HG03469 (cell line): ENCODE data around the gene URB1.
"Not testable (repeated sequence)": the region's sequence is repeated elsewhere in the genome, so short reads cannot be mapped to it uniquely, and the experiment has no call there.

Experiments
- ATAC-seq: cut with Tn5 transposase; IDR thresholded peaks from one replicate; pipeline ENCODE4 v1.9.1; 2021; ENCODE audit warnings: mild to moderate bottlenecking, moderate library complexity, moderate number of reproducible peaks; ENCODE audit not compliant: unreplicated experiment

Gene URB1

DNA sequence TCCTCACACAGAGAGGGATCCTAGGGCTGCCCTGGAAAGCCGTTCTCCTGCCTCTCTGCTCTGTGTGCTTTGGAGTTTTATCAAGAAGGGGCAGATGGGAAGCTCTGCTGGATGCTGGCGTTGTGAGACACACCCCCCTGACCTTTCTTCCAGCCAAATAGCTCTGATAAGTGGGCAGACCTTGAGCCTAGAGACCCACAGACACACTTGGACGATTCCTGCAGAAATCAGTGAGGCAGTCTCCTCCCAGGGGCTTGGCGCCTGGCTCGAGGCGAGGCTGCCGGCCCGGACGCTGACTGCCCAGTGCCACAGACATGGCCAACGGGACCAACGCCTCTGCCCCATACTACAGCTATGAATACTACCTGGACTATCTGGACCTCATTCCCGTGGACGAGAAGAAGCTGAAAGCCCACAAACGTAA lies 94.1 kb downstream of the URB1 start, which contains the start of gene MRAP:
Gene MRAP, plus strand, starts transcription at position 198 of the 424 bp plus-strand sequence. Its CDS starts 117 bp downstream, at position 315.
- no peak for ATAC-seq

- ATAC-seq = no peak
These were observed 94.7 kb downstream of the URB1 start for GRCh38 chr21:32298148-32298559.

- no peak for ATAC-seq
These were observed 95.4 kb downstream of the URB1 start for GRCh38 chr21:32297449-32297848.

- ATAC-seq = no peak
These were observed 107.3 kb downstream of the URB1 start for GRCh38 chr21:32285476-32285875.

DNA sequence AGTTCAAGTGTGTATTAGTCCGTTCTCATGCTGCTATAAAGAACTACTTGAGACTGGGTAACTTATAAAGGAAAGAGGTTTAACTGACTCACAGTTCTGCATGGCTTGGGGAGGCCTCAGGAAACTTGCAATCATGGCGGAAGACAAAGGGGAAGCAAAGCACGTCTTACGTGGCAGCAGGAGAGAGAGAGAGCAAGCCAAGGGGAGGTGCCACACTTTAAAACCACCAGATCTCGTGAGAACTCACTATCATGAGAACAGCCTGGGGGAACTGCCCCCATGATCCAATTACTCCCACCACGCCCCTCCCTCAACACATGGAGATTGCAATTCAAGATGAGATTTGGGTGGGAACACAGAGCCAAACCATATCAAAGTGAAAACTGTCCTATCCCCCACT lies 109.8 kb downstream of the URB1 start:
- no peak for ATAC-seq

DNA sequence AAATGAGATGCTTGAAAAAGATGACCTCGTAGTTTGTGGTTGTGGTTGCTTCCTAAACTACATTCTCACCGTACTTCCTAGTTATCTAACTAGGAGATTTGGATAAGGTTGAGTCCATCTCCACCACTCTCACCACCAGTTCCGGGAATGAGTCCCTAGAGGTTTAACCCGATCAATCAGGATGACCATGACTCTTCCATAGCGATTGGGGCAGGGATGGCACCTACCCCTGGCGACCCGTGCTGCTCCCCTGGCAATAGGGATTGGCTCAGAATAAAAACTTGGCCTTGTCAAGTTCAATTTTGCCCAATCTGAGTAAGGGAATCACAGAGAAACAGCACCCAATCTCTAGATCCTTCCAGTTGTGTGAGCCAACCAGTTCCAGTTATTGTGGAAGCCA lies 111.3 kb downstream of the URB1 start:
- ATAC-seq = no peak

GRCh38 chr21:32279377-32279680 lies 113.5 kb downstream of the URB1 start:
- ATAC-seq = no peak

- ATAC-seq = peak; percentile 74
These were observed 114.1 kb downstream of the URB1 start, which contains the start of gene MIS18A for GRCh38 chr21:32278518-32279376. Gene MIS18A, minus strand, starts transcription at chr21:32279049. Its CDS starts 35 bp downstream, at chr21:32279014.

DNA sequence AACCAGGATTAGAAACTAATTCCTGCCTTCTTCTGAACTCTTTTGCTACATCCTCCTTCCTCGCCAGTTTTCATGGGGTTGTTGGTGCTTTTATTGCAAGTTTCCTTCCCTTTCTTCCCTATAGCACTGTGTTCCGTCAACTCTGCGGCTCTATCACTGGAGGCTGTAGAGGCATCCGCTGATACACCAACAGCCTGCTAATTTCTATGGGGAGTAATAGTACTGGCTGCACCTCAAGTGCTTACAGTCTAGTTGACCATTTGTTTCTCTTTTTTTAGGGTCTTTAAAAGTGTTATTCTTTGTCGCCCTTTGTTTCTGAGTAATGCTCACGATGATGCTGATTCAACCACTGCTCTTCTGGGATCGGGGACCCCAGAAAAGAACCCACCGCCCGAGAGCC lies 114.7 kb downstream of the URB1 start:
- no peak for ATAC-seq

GRCh38 chr21:32276671-32277070 lies 116.1 kb downstream of the URB1 start:
- ATAC-seq = no peak

GRCh38 chr21:32270748-32271147 lies 122.1 kb downstream of the URB1 start:
- no peak for ATAC-seq

GRCh38 chr21:32265321-32265720 lies 127.5 kb downstream of the URB1 start:
- ATAC-seq = not testable (repeated sequence)

DNA sequence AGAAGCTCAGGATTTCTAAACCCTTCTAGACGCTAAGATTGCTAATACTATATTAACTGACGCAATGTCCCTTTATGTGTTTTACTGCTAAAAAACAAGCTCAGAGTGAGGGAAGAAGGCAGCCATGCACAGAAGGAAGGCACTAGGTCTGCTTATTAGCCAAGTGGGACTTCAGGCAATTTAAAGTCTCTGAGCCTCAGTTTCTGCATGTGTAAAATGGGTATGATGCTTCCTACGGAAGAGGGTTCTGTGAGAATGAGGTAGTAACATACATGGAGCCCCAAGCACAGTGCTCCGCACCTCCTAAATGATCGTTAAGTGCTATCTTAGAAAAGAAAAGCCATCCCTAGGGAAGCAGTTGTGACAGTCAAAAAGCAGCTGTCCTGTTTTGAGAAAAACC lies 130.9 kb downstream of the URB1 start:
- ATAC-seq = no peak
